OCI-LY3 (cell line): ENCODE results near the gene SKA1.
"Not testable (repeated sequence)": the region's sequence is repeated elsewhere in the genome, so short reads cannot be mapped to it uniquely, and the experiment has no call there.

Experiments
- H2AFZ ChIP-seq: fragments of 200-600, 300-600 bp; shearing (Covaris generic); 2 replicates; pipeline ENCODE4 v1.6.0; 2014; ENCODE audit warnings: antibody characterized with exemption, low read depth, low read length
- H3K27ac ChIP-seq: fragments of 200-600, 300-600 bp; sonication (generic); 2 replicates; pipeline ENCODE4 v1.5.1; 2014; ENCODE audit warnings: mild to moderate bottlenecking, low read length, moderate library complexity, mixed read lengths
- H3K27me3 ChIP-seq: fragments of 200-600, 300-600 bp; sonication (generic); 2 replicates; pipeline ENCODE4 v1.6.1; 2014; ENCODE audit warnings: low read depth, low read length, mixed read lengths
- H3K36me3 ChIP-seq: fragments of 200-600, 300-600 bp; sonication (generic); replicated peaks from 2 replicates; pipeline ENCODE3; 2014; ENCODE audit warnings: low read depth, low read length, mixed read lengths
- H3K4me1 ChIP-seq: fragments of 300-600, 200-600 bp; sonication (generic); 2 replicates; pipeline ENCODE4 v1.6.1; 2014; ENCODE audit warnings: low read length, mixed read lengths
- H3K4me2 ChIP-seq: fragments of 200-600, 300-600 bp; sonication (generic); 2 replicates; pipeline ENCODE4 v1.6.1; 2014; ENCODE audit warnings: low read length, mixed read lengths
- H3K4me3 ChIP-seq: fragments of 300-600, 200-600 bp; sonication (generic); 2 replicates; pipeline ENCODE4 v1.5.1; 2014; ENCODE audit warnings: antibody characterized with exemption, mild to moderate bottlenecking, low read length, moderate library complexity
- H3K79me2 ChIP-seq: fragments of 300-600, 200-600 bp; shearing (Covaris generic); 2 replicates; pipeline ENCODE4 v1.6.1; 2014; ENCODE audit warnings: mild to moderate bottlenecking, low read length, mixed read lengths
- H3K9ac ChIP-seq: fragments of 300-600, 200-600 bp; shearing (Covaris generic); 2 replicates; pipeline ENCODE4 v1.6.0; 2014; ENCODE audit warnings: mild to moderate bottlenecking, low read length, moderate library complexity
- H3K9me3 ChIP-seq: fragments of 200-600, 300-600 bp; shearing (Covaris generic); 2 replicates; pipeline ENCODE4 v1.6.1; 2014; ENCODE audit warnings: low read length, mixed read lengths; ENCODE audit not compliant: insufficient read depth
- H4K20me1 ChIP-seq: fragments of 200-600, 300-600 bp; sonication (generic); 2 replicates; pipeline ENCODE4 v1.6.1; 2016; ENCODE audit warnings: low read length, mixed read lengths; ENCODE audit not compliant: insufficient read depth
- CTCF ChIP-seq: fragments of 200-600, 300-600 bp; sonication (generic); IDR thresholded peaks from 2 replicates; pipeline ENCODE4 v1.5.1; 2014; ENCODE audit warnings: antibody characterized with exemption, low read length, low read depth
- EZH2phosphoT487 ChIP-seq: fragments of 200-600 bp; shearing (Covaris generic); IDR thresholded peaks from 2 replicates; pipeline ENCODE4 v1.6.1; 2018; ENCODE audit warnings: antibody characterized with exemption, mixed run types, low read depth

The SKA1 gene

DNA sequence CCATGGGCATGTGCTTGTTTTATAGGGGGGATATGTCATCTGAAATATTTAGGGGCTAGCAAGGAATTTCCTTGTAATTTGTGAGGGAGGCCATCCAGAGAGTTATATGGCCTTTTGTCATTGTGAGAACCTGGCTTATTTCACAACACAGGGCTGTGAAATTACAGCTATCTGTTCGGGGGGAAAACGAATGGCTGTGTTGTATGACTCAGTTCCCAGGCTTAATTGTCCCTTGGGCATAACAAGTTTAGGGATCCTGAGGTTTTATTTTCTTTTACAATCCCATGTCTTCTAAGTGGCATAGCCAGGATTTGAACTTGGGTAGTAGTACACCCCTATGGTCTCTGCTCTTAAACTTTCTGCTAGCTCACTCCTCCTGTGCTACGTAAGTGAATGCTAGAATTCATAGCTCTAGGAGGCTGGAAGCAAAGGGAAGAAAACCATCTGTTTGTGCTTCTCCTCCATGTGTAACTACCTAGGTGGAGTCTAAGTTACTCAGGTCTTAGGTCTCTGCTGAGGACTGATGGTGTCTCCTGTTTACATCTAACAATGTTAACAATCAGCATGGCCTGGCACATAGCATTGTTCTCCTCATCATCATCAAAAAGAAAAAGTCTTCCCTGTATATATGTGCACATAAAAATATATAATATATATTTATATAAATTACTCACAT, 53.8 kb downstream of the SKA1 start:
- no peak overlapping the region for H3K9ac ChIP-seq
- H3K4me2 ChIP-seq, result no peak overlapping the region
- no peak for TF ChIP-seq CTCF
- TF ChIP-seq EZH2phosphoT487, result no peak
- no peaks in the 10 kb centered on the region for H3K9me3 ChIP-seq
- H3K79me2 ChIP-seq, result no peaks in the 10 kb centered on the region
- no peaks in the 10 kb centered on the region for H3K36me3 ChIP-seq
- no peak overlapping the region for H3K27ac ChIP-seq
- no peaks in the 10 kb centered on the region for H4K20me1 ChIP-seq
- H2AFZ ChIP-seq, result no peak overlapping the region
- H3K4me1 ChIP-seq, result no peaks in the 10 kb centered on the region
- H3K27me3 ChIP-seq, result peaks cover 16% of the 10 kb centered on the region; the same call in 1 of the 2 replicates
- no peak overlapping the region for H3K4me3 ChIP-seq

DNA sequence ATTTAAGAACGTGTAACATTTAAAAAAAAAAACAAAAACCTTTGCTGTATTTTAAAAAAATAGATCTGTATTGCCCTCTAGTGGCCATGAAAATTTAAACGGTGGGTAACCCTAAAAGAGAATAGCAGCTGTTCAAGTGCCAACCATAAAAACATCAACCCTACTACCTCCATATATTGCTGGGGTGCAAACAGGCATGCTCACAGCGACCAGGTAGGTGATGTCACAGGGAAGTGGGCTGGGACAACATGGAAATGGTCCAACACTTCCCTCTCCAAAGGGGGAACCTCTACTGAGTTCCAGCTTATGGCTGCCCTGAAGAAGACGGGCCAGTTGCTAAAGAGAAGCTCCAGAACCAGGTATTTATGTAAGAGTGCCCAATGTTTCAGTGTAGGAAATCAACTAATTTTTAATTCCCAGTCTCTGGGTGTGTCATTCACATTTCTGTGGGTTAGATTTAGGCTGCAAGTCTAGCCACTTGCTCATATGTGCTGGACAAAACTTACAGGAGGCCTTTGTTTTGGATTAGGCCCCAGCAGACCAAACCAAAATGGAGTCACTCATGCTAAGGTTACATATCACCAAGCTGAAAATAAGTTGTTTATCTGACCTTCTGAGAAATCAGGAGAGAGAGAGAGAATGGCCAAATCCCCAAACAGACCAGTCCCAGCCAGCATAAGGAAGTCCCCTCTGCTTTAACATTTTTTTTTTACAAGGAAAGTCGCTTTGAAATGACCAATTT, 54.5 kb downstream of the SKA1 start:
- H4K20me1 ChIP-seq, result no peaks in the 10 kb centered on the region
- no peak overlapping the region for H3K4me2 ChIP-seq
- H3K4me1 ChIP-seq, result no peaks in the 10 kb centered on the region
- TF ChIP-seq CTCF, result peak; percentile 75
- no peak for TF ChIP-seq EZH2phosphoT487
- H3K27me3 ChIP-seq, result peaks cover 13% of the 10 kb centered on the region; the same call in 1 of the 2 replicates
- no peak overlapping the region for H3K27ac ChIP-seq
- H3K9me3 ChIP-seq, result no peaks in the 10 kb centered on the region
- no peak overlapping the region for H2AFZ ChIP-seq
- no peaks in the 10 kb centered on the region for H3K79me2 ChIP-seq
- no peak overlapping the region for H3K4me3 ChIP-seq
- H3K36me3 ChIP-seq, result no peaks in the 10 kb centered on the region
- no peak overlapping the region for H3K9ac ChIP-seq

GRCh38 chr18:50432915-50433314, 58.1 kb downstream of the SKA1 start:
- Histone ChIP-seq H4K20me1 (no peaks in the 10 kb centered on the region), H3K9me3 (no peaks in the 10 kb centered on the region), H3K9ac (no peak overlapping the region), H3K4me3 (no peak overlapping the region), H3K79me2 (no peaks in the 10 kb centered on the region), H3K4me2 (no peak overlapping the region), H3K36me3 (no peaks in the 10 kb centered on the region), H2AFZ (no peak overlapping the region), H3K27me3 (peaks cover 9% of the 10 kb centered on the region; the same call in 1 of the 2 replicates), H3K4me1 (no peaks in the 10 kb centered on the region), H3K27ac (no peak overlapping the region)
- TF ChIP-seq CTCF, result no peak

- not testable (repeated sequence) for H3K36me3 ChIP-seq, H3K4me1 ChIP-seq, H4K20me1 ChIP-seq, H3K9me3 ChIP-seq, H3K4me2 ChIP-seq, H3K79me2 ChIP-seq, H3K27ac ChIP-seq, H3K4me3 ChIP-seq, H3K27me3 ChIP-seq, H3K9ac ChIP-seq, H2AFZ ChIP-seq
Observed at GRCh38 chr18:50436742-50437141, 61.9 kb downstream of the SKA1 start.
